UCSD-AML1 (cell line): Measurements from ENCODE around the gene DGKB.

Experiments used
- DNase-seq: peaks from one replicate; lab custom pipeline; 2025; ENCODE audit not compliant: unreplicated experiment; lab: John Stamatoyannopoulos, UW

DGKB gene

DNA sequence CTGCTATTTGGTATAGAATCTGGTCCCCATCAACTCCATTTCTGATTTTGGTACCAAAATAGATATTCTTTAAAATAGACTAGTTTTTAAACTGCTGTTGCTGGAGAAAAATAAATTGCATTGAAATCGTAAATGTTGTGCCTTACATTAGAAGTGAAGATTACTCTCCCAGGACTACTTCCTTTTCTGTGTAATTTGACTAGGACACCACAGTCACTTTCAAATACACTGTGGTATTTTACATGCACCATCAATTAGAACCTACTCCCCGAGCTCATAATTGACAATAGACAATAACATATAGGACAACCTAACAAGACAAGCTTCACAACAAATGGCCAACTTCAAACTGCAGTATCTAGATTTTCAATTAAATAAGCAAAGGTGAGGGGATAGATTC, 211.5 kb downstream of the DGKB start:
- DNase-seq: no peak

DNA sequence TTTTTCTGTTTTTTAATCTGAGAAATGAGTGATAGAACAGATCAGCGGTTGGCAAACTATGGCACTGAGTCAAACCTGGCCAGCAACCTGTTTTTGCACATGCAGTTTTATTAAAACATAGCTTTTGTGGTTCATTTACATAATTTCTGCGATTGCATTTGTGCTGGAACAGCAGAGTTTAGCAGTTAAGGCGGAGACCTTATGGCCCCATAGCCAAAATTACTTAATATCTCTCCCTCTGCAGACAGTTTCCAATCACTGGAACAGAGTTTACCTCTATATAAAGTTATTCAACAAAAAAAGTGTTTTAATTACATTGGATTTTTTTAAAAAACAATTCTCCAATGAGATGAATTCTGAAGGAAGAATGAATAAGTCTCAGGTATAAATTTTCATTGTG, 212.1 kb downstream of the DGKB start:
- no peak for DNase-seq

- no peak for DNase-seq
Observed at GRCh38 chr7:14690075-14690474, 212.5 kb downstream of the DGKB start.

DNA sequence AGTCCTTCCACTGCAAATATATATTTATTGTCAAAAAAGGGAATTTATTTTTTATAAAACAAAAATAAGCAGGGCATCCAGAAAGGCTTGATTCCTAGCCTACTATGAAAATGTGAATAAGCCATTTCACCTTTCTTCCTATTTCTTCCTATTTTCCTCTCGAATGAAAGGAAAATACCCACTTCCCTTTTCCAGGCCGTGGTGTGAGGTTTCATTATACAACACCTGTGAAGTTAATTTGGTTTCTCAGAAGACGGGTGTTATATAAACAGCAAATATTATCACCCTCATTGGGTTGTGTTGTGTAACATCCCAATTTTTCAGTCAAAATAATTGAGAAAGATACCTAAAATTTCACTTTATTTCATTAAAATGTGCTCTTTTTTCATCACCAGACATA, 214.3 kb downstream of the DGKB start:
- no peak for DNase-seq

DNA sequence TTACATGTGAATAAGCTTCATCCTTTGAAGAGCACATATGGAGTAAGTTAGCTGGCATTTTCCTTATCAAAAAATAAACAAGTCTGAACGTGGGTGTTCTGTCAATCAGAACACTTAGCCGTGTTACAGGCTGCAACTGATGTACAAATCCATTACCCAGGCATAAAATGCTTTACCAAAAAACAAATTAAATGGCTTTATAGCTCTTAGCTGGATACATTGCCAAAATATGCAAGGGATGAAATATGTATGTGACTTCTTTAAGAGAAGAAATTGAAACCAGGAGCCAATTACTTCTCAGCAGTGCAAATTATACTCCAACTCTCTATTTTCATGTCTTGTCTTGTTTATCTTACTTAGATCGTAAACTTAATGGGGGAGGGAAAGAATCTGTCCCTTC, 214.8 kb downstream of the DGKB start:
- DNase-seq: no peak

GRCh38 chr7:14687241-14687640, 215.3 kb downstream of the DGKB start:
- no peak for DNase-seq

- DNase-seq: no peak
Observed at GRCh38 chr7:14685167-14685566, 217.4 kb downstream of the DGKB start.

- DNase-seq: no peak
Observed at GRCh38 chr7:14682910-14683465, 219.6 kb downstream of the DGKB start.

DNA sequence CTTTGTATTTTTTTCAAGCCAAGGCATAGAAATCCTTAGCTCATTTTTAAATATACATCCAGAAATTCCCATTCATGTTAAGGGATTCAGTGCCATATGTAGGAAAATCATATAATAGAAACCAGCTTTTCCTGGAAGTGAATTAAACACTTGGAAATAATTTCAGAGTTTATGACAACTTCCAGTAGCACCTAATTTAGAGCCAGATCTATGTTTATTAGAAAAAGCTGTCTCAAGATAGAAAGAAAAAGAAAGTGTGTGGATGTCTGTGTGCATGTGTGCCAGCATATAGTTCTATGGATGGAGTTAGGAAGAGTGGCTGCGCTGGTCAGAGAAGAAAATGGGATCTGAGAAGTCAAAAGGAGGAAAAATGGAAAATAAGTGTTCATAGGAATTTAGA, 225.7 kb downstream of the DGKB start:
- no peak for DNase-seq

DNA sequence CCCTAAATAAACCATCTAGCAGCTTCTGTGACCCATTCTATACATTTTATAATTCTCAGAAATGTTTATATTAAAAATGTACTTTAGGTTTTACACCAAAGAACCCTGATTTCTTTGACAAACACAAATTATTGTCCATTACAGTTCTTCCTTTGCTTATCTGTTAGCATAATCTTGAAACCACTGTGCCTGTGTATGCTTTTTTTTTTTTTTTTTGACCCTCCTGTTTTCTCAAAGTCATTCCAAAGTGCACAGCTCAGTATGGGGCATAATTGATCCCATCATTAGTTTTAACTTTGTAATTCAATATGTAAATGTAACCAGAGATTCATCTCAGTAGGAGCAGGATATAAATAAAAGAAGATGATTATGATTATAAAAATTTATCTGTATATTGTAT, 229.3 kb downstream of the DGKB start:
- DNase-seq: no peak

DNA sequence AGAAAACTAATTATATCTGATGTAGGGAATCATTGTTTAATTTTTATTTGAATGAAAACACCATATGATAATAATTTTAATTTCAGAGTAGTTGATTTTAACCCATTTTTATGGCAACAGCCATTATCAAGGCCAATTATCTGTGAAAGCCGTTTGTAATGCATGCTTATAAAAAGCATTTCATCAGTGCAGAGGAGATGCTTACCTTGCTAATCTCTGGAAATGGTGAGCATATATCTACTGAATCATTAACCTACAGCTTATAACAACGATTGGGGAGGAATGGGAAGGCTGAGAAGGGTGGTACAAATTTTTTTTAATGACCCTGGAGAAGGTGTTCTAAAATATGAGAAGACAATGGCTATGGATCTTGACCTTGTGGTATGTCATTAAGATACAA, 235.6 kb downstream of the DGKB start:
- no peak for DNase-seq

DNA sequence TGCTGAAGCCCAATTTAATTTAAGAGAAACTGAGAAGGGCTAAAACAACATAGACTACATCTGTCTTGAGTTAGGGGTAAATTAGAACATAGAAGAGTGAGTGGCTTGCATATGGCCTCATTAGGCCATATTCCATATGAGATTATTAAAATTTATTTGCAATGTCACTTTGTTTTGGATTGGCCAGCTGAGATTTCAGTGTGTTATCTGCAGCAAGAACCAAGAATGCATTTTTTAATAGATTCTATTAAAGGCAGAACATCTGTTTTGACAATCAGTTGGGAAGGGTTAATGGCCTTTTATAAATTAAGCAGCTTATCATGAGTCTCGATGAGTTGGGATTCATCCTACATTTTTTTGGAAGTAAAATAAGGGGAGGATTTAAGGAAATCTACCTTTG, 236.2 kb downstream of the DGKB start:
- no peak for DNase-seq

- no peak for DNase-seq
Observed at GRCh38 chr7:14639801-14640200, 262.8 kb downstream of the DGKB start.

GRCh38 chr7:14639329-14639728, 263.2 kb downstream of the DGKB start:
- no peak for DNase-seq

- DNase-seq: no peak
Observed at GRCh38 chr7:14637968-14638367, 264.6 kb downstream of the DGKB start.

GRCh38 chr7:14635955-14636354, 266.6 kb downstream of the DGKB start:
- no peak for DNase-seq

- no peak for DNase-seq
Observed at GRCh38 chr7:14630048-14630447, 272.5 kb downstream of the DGKB start.

GRCh38 chr7:14628516-14628915, 274.0 kb downstream of the DGKB start:
- DNase-seq: no peak

DNA sequence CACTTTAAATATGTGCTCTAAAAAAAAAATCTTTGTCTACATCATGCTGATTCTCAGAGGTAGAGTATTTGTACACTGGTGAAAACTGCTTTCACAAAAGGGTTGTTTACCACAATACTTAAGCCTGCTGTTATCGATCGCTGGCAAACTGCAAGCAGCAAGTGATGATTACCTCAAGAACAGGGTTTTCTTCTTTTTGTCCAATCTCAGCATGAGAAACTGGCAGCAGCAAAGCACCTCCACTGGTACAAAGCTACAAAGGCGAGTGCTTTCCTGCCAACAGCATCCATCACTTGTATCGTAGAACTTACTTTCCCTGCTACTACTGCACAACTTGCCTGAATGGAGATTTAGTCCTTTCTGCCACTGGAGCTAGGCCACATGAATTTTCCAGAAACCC, 276.5 kb downstream of the DGKB start:
- no peak for DNase-seq

- no peak for DNase-seq
Observed at GRCh38 chr7:14622559-14622958, 280.0 kb downstream of the DGKB start.

GRCh38 chr7:14606101-14606500, 296.4 kb downstream of the DGKB start:
- DNase-seq: no peak

GRCh38 chr7:14604606-14605005, 297.9 kb downstream of the DGKB start:
- DNase-seq: no peak

- DNase-seq: no peak
Observed at GRCh38 chr7:14602851-14603250, 299.7 kb downstream of the DGKB start.
